GM12878 (cell line): ENCODE results near the gene CFAP161. TPM values are rescaled to one million over a fixed set of nuclear protein-coding genes. Genes with fewer than 3 reads are reported as not detected.
A peak's percentile ranks its signal among the peaks of the same experiment; 100 is the strongest.

Experiments
- ATAC-seq: fragments of 200-7000 bp; cut with Tn5 transposase; 3 replicates; pipeline ENCODE4 v1.9.1; 2020; ENCODE audit warnings: mild to moderate bottlenecking, moderate library complexity
- BruUV-seq: library from RNA; stranded (reverse); fragments of 400-500 nt; replicated peaks from 2 replicates; lab custom pipeline; 2021; lab: Mats Ljungman, UMichigan
- CTCF ChIA-PET: fragments of 300-600 bp; sonication (Branson Sonifier 250); formaldehyde crosslinking; extraction: SDS; loops from one replicate; lab custom pipeline; 2021; ENCODE audit warnings: inconsistent platforms; lab: Yijun Ruan, JAX
- POLR2A ChIA-PET: fragments of 350-600 bp; formaldehyde crosslinking; extraction: SDS; loops from one replicate; lab custom pipeline; 2021; ENCODE audit warnings: inconsistent platforms; lab: Charles Lee
- RAD21 ChIA-PET: fragments of 300-600 bp; sonication (Branson Sonifier 250); formaldehyde crosslinking; loops from one replicate; lab custom pipeline; 2023; ENCODE audit warnings: antibody characterized with exemption; ENCODE audit not compliant: unreplicated experiment; lab: Charles Lee
- SMC1A ChIA-PET: fragments of 300-600 bp; sonication (Branson Sonifier 250); formaldehyde crosslinking; loops from one replicate; lab custom pipeline; 2023; ENCODE audit not compliant: unreplicated experiment, uncharacterized antibody; lab: Charles Lee
- DNase-seq: peaks from one replicate; pipeline ENCODE4 v3.0.0-alpha.2; 2011; ENCODE audit warnings: low read depth, low spot score
- FAIRE-seq: peaks from 3 replicates; lab custom pipeline; 2011; peaks lifted over from hg19 to GRCh38; lab: Jason Lieb, UNC
- H2AFZ ChIP-seq: 2 replicates; pipeline ENCODE4 v1.6.0; 2011; ENCODE audit warnings: low read depth, low read length, control low read depth; ENCODE audit not compliant: control insufficient read depth
- H3K27ac ChIP-seq: 2 replicates; pipeline ENCODE4 v1.5.1; 2011; ENCODE audit warnings: control low read depth; ENCODE audit not compliant: control insufficient read depth, insufficient read depth
- H3K27me3 ChIP-seq, 2 experiments: replicated peaks in 1 of 2; 2 replicates each; pipeline versions ENCODE4 v1.6.0 to v1.6.1; 2011; ENCODE audit warnings: low read length in 1 of 2; ENCODE audit not compliant: control insufficient read depth in 2 of 2, insufficient read depth in 2 of 2
- H3K36me3 ChIP-seq, 2 experiments: 2 replicates each; pipeline ENCODE4 v1.5.1; 2011; ENCODE audit warnings: low read length in 1 of 2; ENCODE audit not compliant: control insufficient read depth in 2 of 2, insufficient read depth in 2 of 2
- H3K4me1 ChIP-seq: 2 replicates; pipeline ENCODE4 v1.6.1; 2011; ENCODE audit warnings: mild to moderate bottlenecking, low read length, moderate library complexity, mixed read lengths; ENCODE audit not compliant: control insufficient read depth, insufficient read depth
- H3K4me2 ChIP-seq: 2 replicates; pipeline ENCODE4 v1.6.0; 2011; ENCODE audit warnings: control low read depth; ENCODE audit not compliant: control insufficient read depth, insufficient read depth
- H3K4me3 ChIP-seq: fragments of 200-600 bp; sonication (generic); 2 replicates; pipeline ENCODE4 v1.5.1; 2016
- H3K79me2 ChIP-seq: 2 replicates; pipeline ENCODE4 v1.6.0; 2011; ENCODE audit warnings: low read length; ENCODE audit not compliant: control insufficient read depth, insufficient read depth
- H3K9ac ChIP-seq: 2 replicates; pipeline ENCODE4 v1.8.0; 2011; ENCODE audit warnings: low read length, control low read depth, mixed read lengths; ENCODE audit not compliant: control insufficient read depth, insufficient read depth
- H3K9me3 ChIP-seq: replicated peaks from 3 replicates; pipeline ENCODE4 v1.5.1; 2011; ENCODE audit warnings: mild to moderate bottlenecking, low read length; ENCODE audit not compliant: control insufficient read depth, insufficient read depth
- H4K20me1 ChIP-seq: 2 replicates; pipeline ENCODE4 v1.6.0; 2011; ENCODE audit not compliant: control insufficient read depth, insufficient read depth
- CHD1 ChIP-seq: IDR thresholded peaks from 2 replicates; pipeline ENCODE4 v1.6.1; 2012; ENCODE audit warnings: low read depth, low read length, improper control_type of control experiment
- ESRRA ChIP-seq: IDR thresholded peaks from 2 replicates; pipeline ENCODE4 v1.6.1; 2012; ENCODE audit warnings: mild to moderate bottlenecking, low read length, improper control_type of control experiment
- GABPA ChIP-seq: IDR thresholded peaks from 2 replicates; pipeline ENCODE4 v1.6.1; 2014; ENCODE audit warnings: antibody characterized with exemption, low read depth, mild to moderate bottlenecking, inconsistent platforms
- IKZF1 ChIP-seq: fragments of 450-650 bp; conservative IDR thresholded peaks from 2 replicates; pipeline ENCODE4 v1.6.1; 2017; ENCODE audit warnings: antibody characterized with exemption, mild to moderate bottlenecking
- JUNB ChIP-seq: IDR thresholded peaks from 2 replicates; pipeline ENCODE4 v1.6.1; 2016; ENCODE audit warnings: antibody characterized with exemption, mild to moderate bottlenecking
- MTA3 ChIP-seq: IDR thresholded peaks from 2 replicates; pipeline ENCODE4 v1.6.1; 2012; ENCODE audit warnings: low read length, inconsistent platforms, borderline replicate concordance
- NKRF ChIP-seq: fragments of 450-650 bp; conservative IDR thresholded peaks from 2 replicates; pipeline ENCODE4 v1.6.1; 2017; ENCODE audit warnings: mild to moderate bottlenecking, moderate library complexity
- RB1 ChIP-seq: fragments of 450-650 bp; formaldehyde crosslinking; IDR thresholded peaks from 2 replicates; pipeline ENCODE4 v1.6.1; 2017; ENCODE audit warnings: mild to moderate bottlenecking, borderline replicate concordance
- ZNF217 ChIP-seq: fragments of 450-650 bp; IDR thresholded peaks from 2 replicates; pipeline ENCODE4 v1.6.1; 2017; ENCODE audit warnings: antibody characterized with exemption, mild to moderate bottlenecking
- WGBS: methylation state at CpG from one replicate; pipeline ENCODE4 v1.1.6; 2016; ENCODE audit warnings: low lambda C conversion rate; ENCODE audit not compliant: insufficient replicate concordance, insufficient coverage; ENCODE audit errors: missing lambda C conversion rate; 5-methylcytosine and 5-hydroxymethylcytosine counted together
- in situ Hi-C: fragments of 300-500 bp; cut with MboI; formaldehyde crosslinking; loops from 9 replicates; pipeline ENCODE4 v1.14.3; 2018; ENCODE audit warnings: mixed read lengths
- intact Hi-C: fragments of 100-400 bp; cut with micrococcal nuclease; formaldehyde crosslinking; loops from one replicate; pipeline ENCODE4 v1.14.2; 2022; ENCODE audit not compliant: unreplicated experiment
- polyA plus RNA-seq, 11 experiments: library from polyadenylated mRNA; depleted of rRNA in 4 of 11; unstranded in 6 of 11; stranded (reverse) in 5 of 11; fragments of >200 nt; fragmentation: Nextera tagmentation in 4 of 11; fragmentation: Illumina TruSeq in 1 of 11; extraction: Ambion mirVana in 4 of 11; extraction: Trizol in 1 of 11; gene quantifications; 1 replicate in 1 of 11; 2 replicates in 10 of 11; pipeline versions ENCODE4 v1.2.1 to v1.2.3, GENCODE V29; 2011 to 2016; ENCODE audit warnings: inconsistent platforms in 2 of 11, missing spikeins in 2 of 11, low read depth in 1 of 11
- total RNA-seq, 4 experiments: library from RNA; depleted of rRNA in 3 of 4; stranded (reverse); fragments of >200 nt in 3 of 4; fragmentation: Illumina TruSeq in 1 of 4; extraction: Trizol in 1 of 4; gene quantifications; 2 replicates each; pipeline versions ENCODE4 v1.2.1 to v1.2.3, GENCODE V29; 2013 to 2021

The CFAP161 gene
- total and polyA plus RNA-seq, 10 of the 15 experiments (the other 5 are each of a cell fraction or from before 2014, with no cell fraction given) = 0.31 TPM; not detected in 9

- TF ChIP-seq RB1 (no peak), CHD1 (no peak)
Observed at GRCh38 chr15:81108427-81108826, 25.6 kb upstream of the CFAP161 start (continued).

GRCh38 chr15:81111018-81111417 lies 23.1 kb upstream of the CFAP161 start:
- ChIA-PET POLR2A (interaction anchor here (0.5 kb wide), 1 partner anchor 595 kb away, joined by 3 read pairs; no protein-coding TSS in a partner anchor), SMC1A (interaction anchor here (1.1 to 4.1 kb wide), 5 partner anchors 39 to 164 kb away, joined by 4 to 27 read pairs (median 4); no protein-coding TSS in a partner anchor)
- peaks cover 11% of the 10 kb centered on the region for H3K4me1 ChIP-seq
- H3K79me2 ChIP-seq = no peaks in the 10 kb centered on the region
- H3K4me3 ChIP-seq = no peak overlapping the region
- TF ChIP-seq MTA3 (no peak), JUNB (no peak), GABPA (no peak), IKZF1 (no peak), ZNF217 (no peak), NKRF (no peak), ESRRA (no peak)
- TF ChIP-seq, all 136 proteins: peak for 0
- no peak for DNase-seq
- intact Hi-C loops (loop anchor here (2.0 kb wide), 1 partner anchor 290 kb away; no protein-coding TSS in a partner anchor), in situ Hi-C loops (no loop called here)
- CTCF ChIA-PET = interaction anchor here (0.7 to 19.0 kb wide), 3 partner anchors 11 to 155 kb away, joined by 3 to 438 read pairs (median 3); no protein-coding TSS in a partner anchor
- Histone ChIP-seq H2AFZ (no peak overlapping the region), H3K9ac (no peak overlapping the region), H3K9me3 (no peaks in the 10 kb centered on the region; the same call in 1 of the 3 replicates), H3K27ac (no peak overlapping the region), H4K20me1 (peaks cover 3% of the 10 kb centered on the region; the same call in 1 of the 2 replicates), H3K4me2 (peak overlapping the region; percentile 54; the same call in 1 of the 2 replicates), H3K27me3 (no peaks in the 10 kb centered on the region), H3K36me3 (no peaks in the 10 kb centered on the region)
- 12% methylated on average over 4 of the region's 4 CpGs for WGBS
- RAD21 ChIA-PET = interaction anchor here (1.1 to 10.1 kb wide), 2 partner anchors 44 to 155 kb away, joined by 3 to 130 read pairs; no protein-coding TSS in a partner anchor
- peak; percentile 23 for ATAC-seq
- no TSS peak for BruUV-seq
- no peak for FAIRE-seq
